ENCODE results near the gene JMJD4. TPM values are rescaled to one million over a fixed set of nuclear protein-coding genes. Genes with fewer than 3 reads are reported as not detected.

JMJD4 gene
- polyA plus RNA-seq, 3 donors: 7.9 to 11.2 (median 11.2) TPM

DNA sequence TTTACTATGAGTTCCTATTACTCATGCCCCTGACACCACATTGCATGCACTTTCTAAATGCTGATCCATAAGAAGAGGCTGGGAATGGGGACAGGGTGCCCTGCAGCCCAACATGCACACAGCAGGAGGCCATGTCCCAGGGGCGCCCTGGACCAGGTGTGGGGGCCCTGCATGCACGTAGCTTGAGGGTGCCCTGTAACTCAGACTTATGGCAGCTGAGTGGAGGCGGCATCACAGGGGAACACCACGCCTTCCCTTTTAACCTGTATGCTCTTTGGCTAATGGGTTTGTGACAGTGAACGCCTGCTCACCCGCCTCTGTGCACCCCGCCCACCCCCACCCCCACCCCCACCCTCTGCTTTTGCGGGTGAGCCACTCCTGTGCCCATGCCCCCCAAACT, 36.2 kb upstream of the JMJD4 start:
- H3K9ac ChIP-seq (ENCODE audit: insufficient read depth, low read length, poor library complexity, severe bottlenecking): no peak overlapping the region
- no peak for DNase-seq

DNA sequence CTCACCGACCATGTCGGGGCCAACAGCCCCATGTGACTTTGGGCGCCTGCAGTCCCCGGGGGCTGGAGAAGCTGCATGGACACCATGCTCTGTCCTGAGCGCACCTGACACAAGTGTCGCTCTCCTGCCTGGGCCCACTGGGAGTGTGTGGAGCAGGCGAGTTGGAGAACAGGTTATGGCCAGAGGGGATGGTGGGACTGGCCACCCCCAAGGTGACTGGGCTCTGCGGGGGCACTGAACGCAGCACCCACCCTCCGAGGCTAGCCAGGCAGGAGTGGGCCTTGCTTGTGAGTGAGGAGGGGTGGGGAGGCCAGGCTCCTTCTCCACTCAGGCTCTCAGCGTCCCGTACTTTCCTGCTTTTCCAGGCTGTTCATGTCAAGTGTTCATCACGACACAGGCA, 35.7 kb upstream of the JMJD4 start:
- no peaks in the 10 kb centered on the region for H3K9me3 ChIP-seq (replicated peaks in 1 of 2; ENCODE audit: control insufficient read depth in 1 of 2, insufficient read depth in 1 of 2, low read length in 2 of 2)
- no peaks in the 10 kb centered on the region for H3K9me3 Mint-ChIP-seq
- H3K27ac ChIP-seq (ENCODE audit: low read depth in 1 of 2, low read length in 2 of 2): no peak overlapping the region
- no peak overlapping the region for H3K9ac ChIP-seq (ENCODE audit: insufficient read depth, low read length, poor library complexity, severe bottlenecking)
- DNase-seq: no peak
- 100% methylated on average over 8 of the region's 13 CpGs for WGBS (ENCODE audit: insufficient coverage)
- no peaks in the 10 kb centered on the region for H4K20me1 ChIP-seq (ENCODE audit: insufficient read depth, low read length)
- H3K27me3 ChIP-seq (ENCODE audit: control insufficient read depth in 2 of 2, insufficient read depth in 2 of 2, low read length in 2 of 2): no peaks in the 10 kb centered on the region
- H3K36me3 ChIP-seq (replicated peaks in 1 of 2; ENCODE audit: control insufficient read depth in 1 of 2, insufficient read depth in 2 of 2, low read length in 2 of 2): peaks cover 20 to 46% of the 10 kb centered on the region in 2 donors
- no peak overlapping the region for H3K4me2 ChIP-seq (replicated peaks; ENCODE audit: extremely low read depth, low read length, poor library complexity, severe bottlenecking)
- H3K27me3 Mint-ChIP-seq (ENCODE audit: low read depth in 3 of 3): no peaks in the 10 kb centered on the region
- H3K27ac Mint-ChIP-seq: no peak overlapping the region
- H3K4me3 ChIP-seq (replicated peaks in 1 of 3; ENCODE audit: low read depth in 2 of 3, low read length in 3 of 3): no peak overlapping the region
- H2AFZ ChIP-seq (ENCODE audit: insufficient read depth, low read depth, low read length, poor library complexity, severe bottlenecking): no peak overlapping the region
- H3K79me2 ChIP-seq (ENCODE audit: insufficient read depth, low read length): no peaks in the 10 kb centered on the region
- peaks cover 48 to 54% of the 10 kb centered on the region in 2 donors for H3K36me3 Mint-ChIP-seq
- H3K4me1 ChIP-seq (ENCODE audit: control insufficient read depth in 1 of 2, insufficient read depth in 2 of 2, low read length in 2 of 2): peaks cover 0 to 5% of the 10 kb centered on the region in 2 donors
- intact Hi-C loops (cut with micrococcal nuclease): no loop called here
- no peak overlapping the region for H3K4me3 Mint-ChIP-seq
- peaks cover 9% of the 10 kb centered on the region for H3K4me1 Mint-ChIP-seq
- TF ChIP-seq, protein P1, sequence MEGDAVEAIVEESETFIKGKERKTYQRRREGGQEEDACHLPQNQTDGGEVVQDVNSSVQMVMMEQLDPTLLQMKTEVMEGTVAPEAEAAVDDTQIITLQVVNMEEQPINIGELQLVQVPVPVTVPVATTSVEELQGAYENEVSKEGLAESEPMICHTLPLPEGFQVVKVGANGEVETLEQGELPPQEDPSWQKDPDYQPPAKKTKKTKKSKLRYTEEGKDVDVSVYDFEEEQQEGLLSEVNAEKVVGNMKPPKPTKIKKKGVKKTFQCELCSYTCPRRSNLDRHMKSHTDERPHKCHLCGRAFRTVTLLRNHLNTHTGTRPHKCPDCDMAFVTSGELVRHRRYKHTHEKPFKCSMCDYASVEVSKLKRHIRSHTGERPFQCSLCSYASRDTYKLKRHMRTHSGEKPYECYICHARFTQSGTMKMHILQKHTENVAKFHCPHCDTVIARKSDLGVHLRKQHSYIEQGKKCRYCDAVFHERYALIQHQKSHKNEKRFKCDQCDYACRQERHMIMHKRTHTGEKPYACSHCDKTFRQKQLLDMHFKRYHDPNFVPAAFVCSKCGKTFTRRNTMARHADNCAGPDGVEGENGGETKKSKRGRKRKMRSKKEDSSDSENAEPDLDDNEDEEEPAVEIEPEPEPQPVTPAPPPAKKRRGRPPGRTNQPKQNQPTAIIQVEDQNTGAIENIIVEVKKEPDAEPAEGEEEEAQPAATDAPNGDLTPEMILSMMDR (IDR thresholded peaks at IDR 0.05): no peak

More for the DNA sequence above, 36.2 kb upstream of the JMJD4 start:
- Histone ChIP-seq H3K4me1 (ENCODE audit: control insufficient read depth in 1 of 2, insufficient read depth in 2 of 2, low read length in 2 of 2) (no peaks in the 10 kb centered on the region), H3K36me3 (replicated peaks in 1 of 2; ENCODE audit: control insufficient read depth in 1 of 2, insufficient read depth in 2 of 2, low read length in 2 of 2) (peaks cover 25 to 51% of the 10 kb centered on the region in 2 donors), H3K4me2 (replicated peaks; ENCODE audit: extremely low read depth, low read length, poor library complexity, severe bottlenecking) (no peak overlapping the region), H2AFZ (ENCODE audit: insufficient read depth, low read depth, low read length, poor library complexity, severe bottlenecking) (no peak overlapping the region), H4K20me1 (ENCODE audit: insufficient read depth, low read length) (no peaks in the 10 kb centered on the region), H3K27ac (ENCODE audit: low read depth in 1 of 2, low read length in 2 of 2) (no peak overlapping the region), H3K4me3 (replicated peaks in 1 of 3; ENCODE audit: low read depth in 2 of 3, low read length in 3 of 3) (no peak overlapping the region), H3K27me3 (ENCODE audit: control insufficient read depth in 2 of 2, insufficient read depth in 2 of 2, low read length in 2 of 2) (no peaks in the 10 kb centered on the region), H3K9me3 (replicated peaks in 1 of 2; ENCODE audit: control insufficient read depth in 1 of 2, insufficient read depth in 1 of 2, low read length in 2 of 2) (no peaks in the 10 kb centered on the region), H3K79me2 (ENCODE audit: insufficient read depth, low read length) (no peaks in the 10 kb centered on the region)
- 100% methylated on average over 3 of the region's 8 CpGs for WGBS (ENCODE audit: insufficient coverage)
- no peak overlapping the region for H3K27ac Mint-ChIP-seq
- peaks cover 4% of the 10 kb centered on the region for H3K4me1 Mint-ChIP-seq
- intact Hi-C loops (cut with micrococcal nuclease): no loop called here
- TF ChIP-seq, protein P1 (IDR thresholded peaks at IDR 0.05): no peak
- H3K9me3 Mint-ChIP-seq: no peaks in the 10 kb centered on the region
- H3K36me3 Mint-ChIP-seq: peaks cover 53 to 59% of the 10 kb centered on the region in 2 donors
- no peak overlapping the region for H3K4me3 Mint-ChIP-seq
- H3K27me3 Mint-ChIP-seq (ENCODE audit: low read depth in 3 of 3): no peaks in the 10 kb centered on the region

All from CD14-positive monocyte (primary cell).